ENCODE results near the gene SH3BP2.

Gene SH3BP2

DNA sequence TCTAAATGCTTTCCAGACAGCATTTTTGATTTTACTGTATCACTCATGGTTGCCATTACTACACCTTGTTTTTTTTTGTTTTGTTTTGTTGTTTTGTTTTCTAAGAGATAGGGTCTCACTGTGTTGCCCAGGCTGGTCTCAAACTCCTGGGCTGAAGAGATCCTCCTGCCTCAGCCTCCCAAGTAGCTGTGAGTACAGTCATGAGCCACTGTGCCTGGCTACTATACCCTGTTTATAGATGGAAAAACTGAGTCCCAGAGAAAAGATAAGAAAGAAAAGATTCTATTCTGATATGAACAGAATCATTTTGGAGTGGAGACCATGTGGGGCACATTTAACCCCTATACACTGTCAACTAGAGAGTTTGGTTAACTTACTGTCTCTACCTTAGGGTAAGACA, 70.8 kb downstream of the SH3BP2 start:
- Histone ChIP-seq H3K27me3 (replicated peaks; ENCODE audit: control insufficient read depth, insufficient read depth, low read length) (no peaks in the 10 kb centered on the region), H3K36me3 (ENCODE audit: control insufficient read depth, insufficient read depth, low read length) (no peaks in the 10 kb centered on the region), H3K4me3 (replicated peaks; ENCODE audit: low read depth, low read length) (no peak overlapping the region)
- DNase-seq (ENCODE audit: extremely low read depth, insufficient read length), result no peak
- no peak for TF ChIP-seq CTCF (IDR thresholded peaks at IDR 0.05; ENCODE audit: insufficient read depth, low read length, poor library complexity, severe bottlenecking)

DNA sequence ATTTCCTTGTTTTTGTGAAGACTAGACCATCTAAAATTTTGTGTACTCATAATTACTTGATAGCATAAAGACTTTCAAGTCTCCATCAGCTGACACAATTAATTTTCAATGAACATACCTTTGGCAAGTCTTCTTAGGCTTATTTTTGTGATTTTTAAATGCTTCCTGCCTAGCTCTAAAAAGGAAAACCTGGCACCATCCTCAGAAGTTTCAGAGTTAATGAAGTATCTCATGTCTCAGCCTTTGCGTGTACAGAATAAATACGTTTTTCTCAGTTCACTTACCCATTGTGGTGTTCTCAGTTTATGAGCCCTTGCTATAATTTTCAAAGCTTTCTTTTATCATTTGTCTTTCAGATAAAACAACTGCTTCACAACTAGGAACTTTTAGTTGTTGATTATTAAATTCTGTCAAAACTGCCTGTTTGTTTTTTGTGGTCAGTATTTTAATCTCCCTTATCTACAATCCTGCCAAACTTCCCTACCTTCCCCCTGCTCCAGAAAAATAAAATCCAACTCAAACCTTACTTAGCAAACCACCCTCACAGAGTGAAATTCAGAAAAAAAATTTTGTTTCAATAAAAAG, 72.4 kb downstream of the SH3BP2 start:
- TF ChIP-seq CTCF (IDR thresholded peaks at IDR 0.05; ENCODE audit: insufficient read depth, low read length, poor library complexity, severe bottlenecking), result no peak
- Histone ChIP-seq H3K27me3 (replicated peaks; ENCODE audit: control insufficient read depth, insufficient read depth, low read length) (no peaks in the 10 kb centered on the region), H3K4me3 (replicated peaks; ENCODE audit: low read depth, low read length) (no peak overlapping the region), H3K36me3 (ENCODE audit: control insufficient read depth, insufficient read depth, low read length) (no peaks in the 10 kb centered on the region)
- no peak for DNase-seq (ENCODE audit: extremely low read depth, insufficient read length)

- no peaks in the 10 kb centered on the region for H3K36me3 ChIP-seq (ENCODE audit: control insufficient read depth, insufficient read depth, low read length)
- DNase-seq (ENCODE audit: extremely low read depth, insufficient read length), result no peak
- H3K27me3 ChIP-seq (replicated peaks; ENCODE audit: control insufficient read depth, insufficient read depth, low read length), result no peaks in the 10 kb centered on the region
- no peak overlapping the region for H3K4me3 ChIP-seq (replicated peaks; ENCODE audit: low read depth, low read length)
- no peak for TF ChIP-seq CTCF (IDR thresholded peaks at IDR 0.05; ENCODE audit: insufficient read depth, low read length, poor library complexity, severe bottlenecking)
Measured at GRCh38 chr4:2866160-2866861, 73.4 kb downstream of the SH3BP2 start.

DNA sequence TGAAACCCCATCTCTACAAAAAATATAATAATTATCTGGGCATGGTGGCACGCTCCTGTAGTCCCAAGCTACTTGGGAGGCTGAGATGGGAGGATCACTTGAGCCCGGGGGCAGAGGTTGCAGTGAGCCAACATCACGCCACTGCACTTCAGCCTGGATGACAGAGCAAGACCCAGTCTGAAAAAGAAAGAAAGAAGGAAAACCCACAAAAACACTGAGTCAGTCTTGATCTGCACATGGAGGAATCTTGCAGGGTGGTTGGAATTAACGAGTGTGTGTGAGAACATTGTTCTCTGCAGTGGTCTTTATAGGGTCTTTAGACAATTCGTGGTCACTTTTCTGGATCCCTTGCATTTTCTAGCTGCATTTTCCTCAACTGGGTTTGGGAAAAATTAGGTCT, 74.0 kb downstream of the SH3BP2 start:
- no peak for TF ChIP-seq CTCF (IDR thresholded peaks at IDR 0.05; ENCODE audit: insufficient read depth, low read length, poor library complexity, severe bottlenecking)
- H3K4me3 ChIP-seq (replicated peaks; ENCODE audit: low read depth, low read length), result no peak overlapping the region
- no peak for DNase-seq (ENCODE audit: extremely low read depth, insufficient read length)
- H3K27me3 ChIP-seq (replicated peaks; ENCODE audit: control insufficient read depth, insufficient read depth, low read length), result no peaks in the 10 kb centered on the region
- no peaks in the 10 kb centered on the region for H3K36me3 ChIP-seq (ENCODE audit: control insufficient read depth, insufficient read depth, low read length)

GRCh38 chr4:2867758-2868491, 75.0 kb downstream of the SH3BP2 start:
- H3K36me3 ChIP-seq (ENCODE audit: control insufficient read depth, insufficient read depth, low read length), result no peaks in the 10 kb centered on the region
- no peak overlapping the region for H3K4me3 ChIP-seq (replicated peaks; ENCODE audit: low read depth, low read length)
- no peak for DNase-seq (ENCODE audit: extremely low read depth, insufficient read length)
- no peak for TF ChIP-seq CTCF (IDR thresholded peaks at IDR 0.05; ENCODE audit: insufficient read depth, low read length, poor library complexity, severe bottlenecking)
- no peaks in the 10 kb centered on the region for H3K27me3 ChIP-seq (replicated peaks; ENCODE audit: control insufficient read depth, insufficient read depth, low read length)
